ENCODE measurements around the gene HAND2.

DNA sequence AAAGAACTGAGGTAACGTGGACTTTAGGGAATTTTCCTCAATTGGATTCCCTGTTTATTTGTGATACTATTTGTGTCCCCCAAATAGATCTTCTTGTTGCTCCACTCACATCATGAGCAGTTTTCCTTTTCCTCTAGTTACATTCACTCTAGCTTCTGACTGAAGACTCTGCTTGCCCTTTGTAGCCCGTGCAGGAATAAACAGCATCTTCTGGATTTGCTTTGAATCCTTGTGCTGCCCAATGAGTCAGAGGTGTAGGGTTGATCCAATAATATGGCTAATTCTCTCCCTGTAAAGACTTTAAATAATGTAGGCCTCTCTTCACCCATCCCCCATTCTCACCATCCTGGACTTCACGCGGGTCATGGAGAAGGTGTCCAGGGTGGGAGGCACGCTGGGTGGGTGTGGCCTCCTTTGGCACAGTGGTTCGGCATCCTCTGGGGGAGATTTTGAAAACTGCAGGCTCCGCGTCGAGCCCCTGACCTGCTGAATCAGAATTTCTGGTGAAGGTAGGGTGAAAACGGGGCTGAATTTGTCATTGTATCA, 9.0 kb downstream of the HAND2 start:
- TF ChIP-seq POLR2A (IDR thresholded peaks at IDR 0.05), result no peak
- TF ChIP-seq, protein P1, sequence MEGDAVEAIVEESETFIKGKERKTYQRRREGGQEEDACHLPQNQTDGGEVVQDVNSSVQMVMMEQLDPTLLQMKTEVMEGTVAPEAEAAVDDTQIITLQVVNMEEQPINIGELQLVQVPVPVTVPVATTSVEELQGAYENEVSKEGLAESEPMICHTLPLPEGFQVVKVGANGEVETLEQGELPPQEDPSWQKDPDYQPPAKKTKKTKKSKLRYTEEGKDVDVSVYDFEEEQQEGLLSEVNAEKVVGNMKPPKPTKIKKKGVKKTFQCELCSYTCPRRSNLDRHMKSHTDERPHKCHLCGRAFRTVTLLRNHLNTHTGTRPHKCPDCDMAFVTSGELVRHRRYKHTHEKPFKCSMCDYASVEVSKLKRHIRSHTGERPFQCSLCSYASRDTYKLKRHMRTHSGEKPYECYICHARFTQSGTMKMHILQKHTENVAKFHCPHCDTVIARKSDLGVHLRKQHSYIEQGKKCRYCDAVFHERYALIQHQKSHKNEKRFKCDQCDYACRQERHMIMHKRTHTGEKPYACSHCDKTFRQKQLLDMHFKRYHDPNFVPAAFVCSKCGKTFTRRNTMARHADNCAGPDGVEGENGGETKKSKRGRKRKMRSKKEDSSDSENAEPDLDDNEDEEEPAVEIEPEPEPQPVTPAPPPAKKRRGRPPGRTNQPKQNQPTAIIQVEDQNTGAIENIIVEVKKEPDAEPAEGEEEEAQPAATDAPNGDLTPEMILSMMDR (IDR thresholded peaks at IDR 0.05), result no peak
